ENCODE measurements around the gene PAEP.

The PAEP gene

DNA sequence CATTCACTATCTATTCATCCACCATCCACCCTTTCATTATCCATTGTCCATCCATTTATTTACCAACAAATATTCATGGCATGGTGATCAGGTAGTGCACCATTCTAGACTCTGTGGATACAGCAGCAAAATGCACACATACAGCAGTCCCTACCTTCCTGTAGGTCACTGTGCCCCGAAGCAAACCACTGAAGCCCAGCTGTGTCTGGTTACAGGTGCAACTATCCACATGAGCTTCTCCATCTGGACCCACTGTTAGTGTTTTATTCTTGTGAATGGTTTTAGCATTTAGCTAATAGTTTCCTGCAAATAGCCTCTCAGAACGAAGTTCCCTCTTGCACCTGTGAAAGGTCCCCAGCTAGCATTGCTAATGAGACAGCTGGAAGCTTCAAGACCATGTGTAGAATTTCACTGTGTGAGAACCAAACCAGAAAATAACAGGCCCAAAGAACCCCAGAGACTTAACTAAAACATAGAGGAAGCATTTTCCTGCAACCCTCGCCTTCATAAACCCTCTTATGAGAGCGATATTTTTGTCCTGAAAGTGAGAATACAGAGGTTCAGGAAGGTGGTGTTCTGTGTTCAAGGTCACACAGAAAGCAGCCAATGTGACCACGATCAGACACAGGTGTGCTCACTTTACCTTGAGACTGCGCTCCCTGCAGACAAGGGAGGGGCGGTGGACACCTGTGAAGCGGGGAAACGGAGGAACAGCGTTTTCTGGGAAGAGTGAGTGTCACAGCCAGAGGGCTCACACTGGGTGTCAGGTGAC lies 18.5 kb downstream of the PAEP start:
- DNase-seq (ENCODE audit: extremely low spot score) = no peak
- TF ChIP-seq, protein P1, sequence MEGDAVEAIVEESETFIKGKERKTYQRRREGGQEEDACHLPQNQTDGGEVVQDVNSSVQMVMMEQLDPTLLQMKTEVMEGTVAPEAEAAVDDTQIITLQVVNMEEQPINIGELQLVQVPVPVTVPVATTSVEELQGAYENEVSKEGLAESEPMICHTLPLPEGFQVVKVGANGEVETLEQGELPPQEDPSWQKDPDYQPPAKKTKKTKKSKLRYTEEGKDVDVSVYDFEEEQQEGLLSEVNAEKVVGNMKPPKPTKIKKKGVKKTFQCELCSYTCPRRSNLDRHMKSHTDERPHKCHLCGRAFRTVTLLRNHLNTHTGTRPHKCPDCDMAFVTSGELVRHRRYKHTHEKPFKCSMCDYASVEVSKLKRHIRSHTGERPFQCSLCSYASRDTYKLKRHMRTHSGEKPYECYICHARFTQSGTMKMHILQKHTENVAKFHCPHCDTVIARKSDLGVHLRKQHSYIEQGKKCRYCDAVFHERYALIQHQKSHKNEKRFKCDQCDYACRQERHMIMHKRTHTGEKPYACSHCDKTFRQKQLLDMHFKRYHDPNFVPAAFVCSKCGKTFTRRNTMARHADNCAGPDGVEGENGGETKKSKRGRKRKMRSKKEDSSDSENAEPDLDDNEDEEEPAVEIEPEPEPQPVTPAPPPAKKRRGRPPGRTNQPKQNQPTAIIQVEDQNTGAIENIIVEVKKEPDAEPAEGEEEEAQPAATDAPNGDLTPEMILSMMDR (IDR thresholded peaks at IDR 0.05; ENCODE audit: control extremely low read depth, extremely low read depth, low read depth, missing control alignments) = no peak
- ChIA-PET CTCF (no interaction called here), POLR2A (no interaction called here)

DNA sequence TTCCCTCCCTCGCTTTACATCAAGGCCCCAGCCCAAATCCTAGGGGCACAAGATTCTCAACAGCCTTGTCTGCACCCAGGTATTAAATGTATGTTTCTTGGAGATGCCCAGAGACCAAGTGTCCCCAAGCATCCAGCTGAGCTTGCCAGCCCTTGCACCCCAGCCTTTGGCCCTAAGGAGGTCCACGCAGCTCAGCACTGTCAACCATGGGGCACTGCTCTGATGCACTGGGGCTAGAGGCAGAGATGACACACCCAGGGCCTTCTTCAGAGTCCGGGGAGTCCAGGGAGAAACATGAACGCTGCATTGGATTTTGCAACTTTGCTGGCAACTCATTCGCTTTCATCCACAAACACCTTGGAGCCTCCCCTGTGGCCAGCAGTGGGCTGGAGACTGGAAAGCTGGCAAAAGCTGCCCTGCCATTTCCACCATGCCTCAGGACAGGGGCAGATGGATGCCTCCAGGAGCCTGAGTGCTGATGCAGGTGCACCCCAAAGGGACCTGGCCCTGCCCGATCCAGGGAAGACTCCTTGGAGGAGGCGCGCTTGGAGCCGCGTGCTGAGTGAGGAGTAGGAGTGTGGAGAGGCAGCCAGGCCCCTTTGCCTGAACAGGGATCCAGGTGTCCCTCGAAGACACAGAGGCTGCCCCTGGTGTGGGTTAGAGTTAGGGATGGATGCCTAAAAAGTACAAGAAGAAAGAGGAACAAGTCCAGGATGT lies 19.3 kb downstream of the PAEP start:
- POLR2A ChIA-PET = no interaction called here
- TF ChIP-seq, protein P1 (IDR thresholded peaks at IDR 0.05; ENCODE audit: control extremely low read depth, extremely low read depth, low read depth, missing control alignments) = no peak
- no peak for DNase-seq (ENCODE audit: extremely low spot score)
- CTCF ChIA-PET = no interaction called here

DNA sequence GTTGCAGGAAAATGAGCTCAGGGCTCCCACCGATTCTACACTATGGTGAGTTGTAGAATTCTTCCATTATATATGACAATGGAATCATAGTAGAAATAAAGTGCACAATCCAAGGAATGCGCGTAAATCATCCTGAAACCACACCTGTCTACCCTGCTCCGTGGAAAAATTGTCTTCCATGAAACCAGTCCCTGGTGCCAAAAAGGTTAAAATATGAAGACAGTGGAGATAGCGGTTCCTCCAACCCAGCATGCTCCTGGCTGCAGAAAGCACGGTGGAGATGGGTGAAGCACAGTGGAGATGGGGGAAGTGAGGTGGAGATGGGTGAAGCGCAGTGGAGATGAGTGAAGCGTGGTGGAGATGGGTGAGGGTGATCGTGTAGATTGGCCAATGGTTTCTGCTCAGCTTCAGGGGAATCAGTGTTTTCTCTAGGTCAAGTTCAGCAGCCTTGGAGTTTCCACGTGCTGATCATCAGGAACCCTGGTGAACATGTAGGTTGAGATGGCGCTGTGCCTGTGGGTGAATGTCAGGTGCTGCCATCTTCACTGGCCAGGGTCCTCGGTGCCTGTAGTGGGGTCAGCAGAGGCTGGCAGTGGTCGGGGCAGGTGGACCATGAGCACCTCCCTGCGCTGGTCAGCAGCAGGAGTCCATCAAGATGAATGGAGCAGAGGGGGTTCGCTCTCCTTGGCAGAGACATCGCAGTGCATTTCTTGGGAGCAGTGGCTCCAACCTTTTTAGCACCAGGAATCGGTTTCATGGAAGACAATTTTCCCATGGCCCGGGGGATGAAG lies 20.3 kb downstream of the PAEP start:
- TF ChIP-seq, protein P1 (IDR thresholded peaks at IDR 0.05; ENCODE audit: control extremely low read depth, extremely low read depth, low read depth, missing control alignments) = no peak
- ChIA-PET CTCF (no interaction called here), POLR2A (no interaction called here)
- DNase-seq (ENCODE audit: extremely low spot score) = no peak

DNA sequence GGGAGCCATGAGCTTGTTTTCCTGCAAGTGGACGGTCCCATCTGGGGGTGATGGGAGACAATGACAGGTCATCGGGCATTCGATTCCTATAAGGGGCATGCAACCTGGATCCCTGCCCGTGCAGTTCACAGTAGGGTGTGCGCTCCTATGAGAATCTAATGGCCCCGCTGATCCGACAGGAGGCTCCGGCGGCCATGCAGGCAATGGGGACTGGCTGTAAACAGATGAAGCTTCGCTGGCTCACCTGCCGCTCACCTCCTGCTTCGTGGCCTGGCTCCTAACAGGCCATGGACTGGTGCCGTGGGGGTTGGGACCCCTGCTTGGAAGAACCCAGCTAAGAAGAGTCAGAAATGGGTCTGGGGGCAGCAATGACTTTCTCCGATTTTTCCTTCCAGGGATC lies 21.0 kb downstream of the PAEP start:
- POLR2A ChIA-PET = no interaction called here
- CTCF ChIA-PET = no interaction called here
- DNase-seq (ENCODE audit: extremely low spot score) = no peak
- TF ChIP-seq, protein P1 (IDR thresholded peaks at IDR 0.05; ENCODE audit: control extremely low read depth, extremely low read depth, low read depth, missing control alignments) = no peak

DNA sequence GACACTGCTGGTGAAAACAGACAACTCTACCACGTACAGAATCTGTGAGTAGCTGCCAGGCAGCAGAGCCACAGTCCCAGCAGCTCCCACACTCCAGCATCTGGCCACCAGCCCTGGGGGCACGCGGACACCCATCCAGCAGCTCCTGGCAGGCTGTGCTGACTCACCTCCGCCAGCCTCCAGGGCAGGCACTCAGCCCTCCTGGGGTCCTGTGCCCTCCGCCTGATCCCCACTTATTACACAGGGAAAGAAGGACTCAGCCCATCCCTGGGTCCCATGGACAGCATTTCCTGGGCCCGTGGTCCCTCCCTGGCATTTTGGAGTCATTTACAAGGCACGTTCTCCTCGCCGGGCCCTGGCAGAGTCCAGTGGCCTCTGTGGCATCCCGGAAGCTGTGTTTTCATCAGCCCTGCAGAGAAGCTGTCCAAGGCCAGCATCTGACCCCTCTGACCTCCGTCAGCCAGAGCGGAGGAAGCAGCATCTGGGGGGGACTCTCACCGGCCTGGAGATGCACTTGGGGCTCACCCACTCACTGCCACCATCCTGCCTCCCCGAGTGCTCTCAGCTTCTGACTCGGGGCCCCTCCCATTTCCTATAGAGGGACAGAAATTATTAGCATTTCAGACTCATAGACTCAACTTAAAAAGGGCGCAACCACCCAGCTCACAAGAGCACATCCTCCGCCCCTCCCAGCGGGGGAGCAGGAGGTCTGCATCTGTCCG lies 21.6 kb downstream of the PAEP start:
- ChIA-PET CTCF (no interaction called here), POLR2A (no interaction called here)
- TF ChIP-seq, protein P1 (IDR thresholded peaks at IDR 0.05; ENCODE audit: control extremely low read depth, extremely low read depth, low read depth, missing control alignments) = no peak
- DNase-seq (ENCODE audit: extremely low spot score) = no peak

DNA sequence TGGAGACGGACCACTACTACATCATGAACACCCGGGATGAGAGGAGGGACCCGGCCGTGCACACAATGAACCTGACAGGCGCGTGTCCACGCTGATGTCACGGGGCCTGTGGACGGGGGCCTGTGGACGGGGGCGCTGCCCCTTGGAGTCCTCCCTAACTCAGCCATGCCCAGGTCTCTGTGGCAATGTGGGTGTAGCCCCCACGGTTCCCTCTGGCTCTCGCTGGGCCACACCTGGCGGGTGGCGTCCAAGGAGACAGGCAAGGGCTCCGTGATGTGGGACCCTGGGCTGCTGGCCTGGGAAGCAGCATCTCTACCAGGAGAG lies 22.1 kb downstream of the PAEP start:
- POLR2A ChIA-PET = no interaction called here
- CTCF ChIA-PET = no interaction called here
- TF ChIP-seq, protein P1 (IDR thresholded peaks at IDR 0.05; ENCODE audit: control extremely low read depth, extremely low read depth, low read depth, missing control alignments) = no peak
- DNase-seq (ENCODE audit: extremely low spot score) = no peak

All from GM10248 (cell line).